Sigmoid colon (tissue), 7 donors: ENCODE results near the gene PPP1R15A. TPM values are rescaled to one million over a fixed set of nuclear protein-coding genes. Genes with fewer than 3 reads are reported as not detected.
"Not testable (repeated sequence)": the region's sequence is repeated elsewhere in the genome, so short reads cannot be mapped to it uniquely, and the experiment has no call there.

Experiments
- DNase-seq: peaks from one replicate; pipeline ENCODE4 v3.0.0-alpha.2; 2019
- H3K27ac ChIP-seq, 4 donors: fragments of 200-600 bp; sonication (generic); one replicate each; pipeline ENCODE4 v1.5.1; 2016 to 2019; ENCODE audit warnings: mild to moderate bottlenecking in 1 of 4
- H3K27me3 ChIP-seq, 3 donors: fragments of 200-600 bp; sonication (generic); one replicate each; pipeline ENCODE4 v1.5.1; 2019; ENCODE audit warnings: mild to moderate bottlenecking in 1 of 3
- H3K36me3 ChIP-seq, 4 donors: fragments of 200-600 bp; sonication (generic); one replicate each; pipeline ENCODE4 v1.5.1; 2016 to 2019
- H3K4me1 ChIP-seq, 4 donors: fragments of 200-600 bp; sonication (generic); one replicate each; pipeline ENCODE4 v1.5.1; 2017 to 2019
- H3K4me3 ChIP-seq, 4 donors: fragments of 200-600 bp; sonication (generic); one replicate each; pipeline ENCODE4 v1.5.1; 2017 to 2019; ENCODE audit warnings: mild to moderate bottlenecking in 2 of 4, moderate library complexity in 1 of 4
- H3K9me3 ChIP-seq, 4 donors: fragments of 200-600 bp in 3 of 4; sonication (generic) in 3 of 4; one replicate each; pipeline versions ENCODE4 v1.5.1 to v1.6.1; 2013 to 2019
- CTCF ChIP-seq, 4 experiments: fragments of 450-650 bp in 3 of 4; fragments of 200-600 bp in 1 of 4; IDR thresholded peaks; one replicate each; pipeline ENCODE4 v1.5.1; 2016 to 2019; ENCODE audit warnings: antibody characterized with exemption in 4 of 4, mild to moderate bottlenecking in 3 of 4, moderate library complexity in 2 of 4
- EP300 ChIP-seq, 4 donors: sonication (generic); formaldehyde crosslinking; IDR thresholded peaks; one replicate each; pipeline ENCODE4 v1.6.1; 2017; ENCODE audit warnings: antibody characterized with exemption in 4 of 4
- POLR2A ChIP-seq, 2 donors: fragments of 450-650 bp; IDR thresholded peaks; one replicate each; pipeline ENCODE4 v1.6.1; 2016; ENCODE audit warnings: antibody characterized with exemption in 2 of 2, mild to moderate bottlenecking in 2 of 2, moderate library complexity in 2 of 2
- POLR2AphosphoS5 ChIP-seq, 4 donors: sonication (generic); formaldehyde crosslinking; IDR thresholded peaks; one replicate each; pipeline ENCODE4 v1.6.1; 2017; ENCODE audit warnings: antibody characterized with exemption in 4 of 4
- WGBS, 2 donors: extraction: QIAGEN DNeasy Blood & Tissue Kit; methylation state at CpG; one replicate each; pipeline ENCODE4 v1.1.7; 2013; 5-methylcytosine and 5-hydroxymethylcytosine counted together
- intact Hi-C: fragments of 100-400 bp; cut with DNase I; formaldehyde crosslinking; loops from one replicate; pipeline ENCODE4 v1.15.1; 2023
- polyA plus RNA-seq, 3 donors: library from polyadenylated mRNA; stranded (reverse); fragments of 200-250 nt; gene quantifications; one replicate each; pipeline ENCODE4 v1.2.3, GENCODE V29; 2013
- total RNA-seq, 4 donors: library from RNA; depleted of rRNA; stranded (reverse); fragments of >200 nt; gene quantifications; one replicate each; pipeline ENCODE4 v1.1.0, GENCODE V29; 2016
- donor health status: healthy with polysubstance abuse.
- donor health status: Bipolar disorder and iron deficiency.
- donor health status: healthy.

Gene PPP1R15A
- total and polyA plus RNA-seq, 7 donors: 22.1 to 69.8 (median 43.2) TPM

- DNase-seq: no peak
- no peaks in the 10 kb centered on the region for H3K27me3 ChIP-seq
- intact Hi-C loops: no loop called here
- H3K36me3 ChIP-seq: peaks cover 0 to 11% (median 0%) of the 10 kb centered on the region in 4 donors
- H3K27ac ChIP-seq: peak overlapping the region in 1 of 4 donors; percentile 17
- WGBS, 2 donors: 88 to 90% methylated on average over 30 of the region's 30 CpGs
- H3K4me1 ChIP-seq: peaks cover 0 to 6% (median under 1%) of the 10 kb centered on the region in 4 donors
- no peak overlapping the region for H3K4me3 ChIP-seq
- TF ChIP-seq EP300 (IDR thresholded peaks at IDR 0.05) (no peak), POLR2AphosphoS5 (IDR thresholded peaks at IDR 0.05) (no peak)
- no peaks in the 10 kb centered on the region for H3K9me3 ChIP-seq
Measured at GRCh38 chr19:48881741-48882657, 9.8 kb downstream of the PPP1R15A start.

GRCh38 chr19:48883726-48884125, 11.5 kb downstream of the PPP1R15A start:
- H3K4me3 ChIP-seq: no peak overlapping the region
- no peak for DNase-seq
- TF ChIP-seq CTCF (IDR thresholded peaks at IDR 0.05) (no peak), POLR2A (IDR thresholded peaks at IDR 0.05) (no peak), POLR2AphosphoS5 (IDR thresholded peaks at IDR 0.05) (no peak), EP300 (IDR thresholded peaks at IDR 0.05) (no peak)
- peaks cover 0 to 4% (median 0%) of the 10 kb centered on the region in 4 donors for H3K36me3 ChIP-seq
- intact Hi-C loops: no loop called here
- no peak overlapping the region for H3K27ac ChIP-seq
- 94 to 96% methylated on average over 7 of the region's 7 CpGs for WGBS, 2 donors
- no peaks in the 10 kb centered on the region for H3K4me1 ChIP-seq
- no peaks in the 10 kb centered on the region for H3K27me3 ChIP-seq
- H3K9me3 ChIP-seq: no peaks in the 10 kb centered on the region

- H3K4me1 ChIP-seq: no peaks in the 10 kb centered on the region
- intact Hi-C loops: no loop called here
- TF ChIP-seq POLR2AphosphoS5 (IDR thresholded peaks at IDR 0.05) (no peak), CTCF (IDR thresholded peaks at IDR 0.05) (no peak), POLR2A (IDR thresholded peaks at IDR 0.05) (no peak), EP300 (IDR thresholded peaks at IDR 0.05) (no peak)
- no peaks in the 10 kb centered on the region for H3K36me3 ChIP-seq
- H3K27ac ChIP-seq: no peak overlapping the region
- no peak for DNase-seq
- H3K27me3 ChIP-seq: no peaks in the 10 kb centered on the region
- H3K4me3 ChIP-seq: no peak overlapping the region
- 93 to 96% methylated on average over 21 of the region's 21 CpGs for WGBS, 2 donors
- H3K9me3 ChIP-seq: no peaks in the 10 kb centered on the region
Measured at GRCh38 chr19:48887861-48888612, 15.8 kb downstream of the PPP1R15A start.

GRCh38 chr19:48889496-48889895, 17.3 kb downstream of the PPP1R15A start:
- WGBS, 2 donors: 59 to 89% methylated on average over 2 of the region's 3 CpGs
- H3K27ac ChIP-seq, DNase-seq, H3K27me3 ChIP-seq, intact Hi-C loops, H3K36me3 ChIP-seq, H3K4me3 ChIP-seq, H3K9me3 ChIP-seq, H3K4me1 ChIP-seq: not testable (repeated sequence)

- TF ChIP-seq EP300 (IDR thresholded peaks at IDR 0.05) (no peak), POLR2AphosphoS5 (IDR thresholded peaks at IDR 0.05) (no peak), POLR2A (IDR thresholded peaks at IDR 0.05) (no peak), CTCF (IDR thresholded peaks at IDR 0.05) (no peak)
- H3K4me1 ChIP-seq: peaks cover 0 to 3% (median under 1%) of the 10 kb centered on the region in 4 donors
- H3K27ac ChIP-seq: no peak overlapping the region
- H3K4me3 ChIP-seq: no peak overlapping the region
- 59 to 90% methylated on average over 4 of the region's 4 CpGs for WGBS, 2 donors
- DNase-seq: no peak
- no peaks in the 10 kb centered on the region for H3K27me3 ChIP-seq
- no peaks in the 10 kb centered on the region for H3K36me3 ChIP-seq
- H3K9me3 ChIP-seq: no peaks in the 10 kb centered on the region
- intact Hi-C loops: no loop called here
Measured at GRCh38 chr19:48890551-48890950, 18.3 kb downstream of the PPP1R15A start.
